GM18499 (cell line): ENCODE data around the gene SPRR2B.
"Not testable (repeated sequence)": the region's sequence is repeated elsewhere in the genome, so short reads cannot be mapped to it uniquely, and the experiment has no call there.

Source experiments
- ATAC-seq: cut with Tn5 transposase; IDR thresholded peaks from one replicate; pipeline ENCODE4 v1.9.1; 2021; ENCODE audit warnings: moderate number of reproducible peaks; ENCODE audit not compliant: insufficient read depth, unreplicated experiment

Gene SPRR2B

DNA sequence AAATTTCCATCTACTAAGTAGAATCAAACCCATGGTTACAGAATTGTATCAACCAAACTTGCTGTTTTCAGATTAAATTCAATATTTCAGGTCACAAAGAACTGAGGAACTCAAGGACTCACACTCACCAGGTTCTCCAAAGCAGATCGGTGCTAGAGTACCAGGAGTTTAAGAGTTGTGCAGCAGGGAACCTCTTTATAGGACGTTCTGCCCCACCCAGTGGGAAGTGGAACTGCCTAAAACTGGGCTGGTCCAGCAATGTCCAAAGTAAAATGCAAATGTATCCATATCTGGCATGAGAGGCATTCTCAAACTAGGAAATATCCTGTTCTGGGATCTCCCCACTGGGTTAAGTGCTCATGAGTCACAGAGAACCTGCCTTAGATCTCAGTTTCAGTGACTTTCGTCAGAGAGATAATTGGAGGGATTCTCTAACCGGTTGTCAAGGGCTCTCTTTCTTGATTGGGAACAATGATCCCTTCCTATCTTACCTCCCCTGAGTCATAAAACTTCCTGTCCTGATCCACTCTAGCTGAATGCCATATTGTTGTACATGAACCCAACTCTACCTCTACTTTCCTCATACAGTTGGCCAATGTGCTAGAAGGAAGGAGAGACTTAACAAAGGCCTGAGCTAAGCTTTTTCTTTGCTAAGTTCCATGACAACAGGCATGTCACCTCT lies 30.3 kb downstream of the SPRR2B start, which contains the start of gene SPRR2D:
Gene SPRR2D, minus strand, starts transcription at position 171 of the 682 bp plus-strand sequence. CDS start 774 bp downstream, outside the sequence.
- no peak for ATAC-seq

DNA sequence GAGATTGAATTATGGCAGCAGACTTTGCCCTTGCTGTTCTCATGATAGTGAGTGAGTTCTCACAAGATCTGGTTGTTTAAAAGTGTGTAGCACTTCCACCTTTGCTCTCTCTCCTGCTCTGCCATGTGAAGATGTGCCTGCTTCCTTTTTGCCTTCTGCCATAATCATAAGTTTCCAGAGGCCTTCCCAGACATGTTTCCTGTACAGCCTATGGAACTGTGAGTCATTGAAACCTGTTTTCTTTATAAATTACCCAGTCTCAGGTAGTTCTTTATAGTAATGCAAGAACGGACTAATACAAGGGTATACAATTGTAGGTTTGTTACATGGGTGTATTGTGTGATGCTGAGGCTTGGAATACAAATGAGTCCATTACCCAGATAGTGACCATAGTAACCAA lies 36.2 kb downstream of the SPRR2B start:
- no peak for ATAC-seq

DNA sequence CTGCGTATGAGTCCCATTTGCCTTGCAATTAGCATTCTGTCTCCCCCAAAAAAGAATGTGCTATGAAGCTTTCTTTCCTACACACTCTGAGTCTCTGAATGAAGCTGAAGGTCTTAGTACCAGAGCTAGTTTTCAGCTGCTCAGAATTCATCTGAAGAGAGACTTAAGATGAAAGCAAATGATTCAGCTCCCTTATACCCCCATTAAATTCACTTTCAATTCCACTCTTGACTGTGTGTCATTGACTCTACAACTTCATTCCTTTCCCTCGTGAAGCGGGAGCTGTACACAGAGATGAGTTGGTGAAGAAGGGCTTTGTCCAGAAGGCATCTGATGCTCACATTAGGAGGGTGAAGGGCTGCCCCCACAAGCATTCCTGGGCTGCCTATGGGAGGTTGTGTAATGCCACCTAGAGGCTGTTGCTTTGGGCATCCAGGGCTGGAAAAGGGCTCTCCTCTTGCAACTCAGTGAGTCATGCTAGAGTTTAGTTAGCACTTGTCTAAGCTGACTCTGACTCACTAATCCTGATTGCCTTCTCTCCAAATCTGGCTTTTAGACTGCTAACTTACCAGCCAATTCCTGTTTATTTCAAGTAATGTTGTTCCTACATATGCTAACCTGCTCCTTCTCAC lies 38.6 kb downstream of the SPRR2B start:
- no peak for ATAC-seq

DNA sequence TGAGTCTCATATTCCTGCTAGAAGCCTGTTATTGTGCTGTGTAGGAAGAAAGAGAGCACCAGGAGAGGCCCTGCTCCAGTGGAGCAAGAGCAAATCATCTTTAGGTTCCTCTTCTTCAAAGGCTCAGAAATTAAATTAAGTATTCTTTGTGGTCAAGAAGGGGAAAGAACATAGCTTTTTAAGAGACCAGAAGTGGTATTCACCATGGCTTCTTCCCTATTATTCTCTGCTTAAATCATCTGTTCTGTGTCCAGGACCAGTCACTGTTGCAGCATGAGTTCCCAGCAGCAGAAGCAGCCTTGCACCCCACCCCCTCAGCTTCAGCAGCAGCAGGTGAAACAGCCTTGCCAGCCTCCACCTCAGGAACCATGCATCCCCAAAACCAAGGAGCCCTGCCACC lies 39.3 kb downstream of the SPRR2B start:
- no peak for ATAC-seq

DNA sequence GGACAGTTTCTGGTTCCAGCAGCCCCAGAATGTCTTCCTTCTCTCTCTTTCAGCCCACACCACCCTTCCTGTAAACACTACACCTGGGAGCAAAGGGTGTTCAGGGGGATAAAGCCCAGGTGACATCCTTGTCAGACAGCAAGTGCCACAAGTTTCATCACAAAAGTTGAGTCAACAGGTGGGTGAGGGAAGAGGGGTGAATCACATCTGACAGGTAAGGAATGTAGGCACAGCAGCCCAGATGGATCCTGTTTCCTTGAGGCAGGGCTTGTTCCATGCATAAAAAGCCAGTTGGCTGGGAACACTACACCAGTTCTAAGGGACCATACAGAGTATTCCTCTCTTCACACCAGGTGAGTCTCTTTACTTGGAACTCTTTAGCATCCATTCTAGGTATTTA lies 40.5 kb downstream of the SPRR2B start, which contains the start of gene SPRR1B:
Gene SPRR1B, plus strand, starts transcription at position 309 of the 400 bp plus-strand sequence. CDS start 1,143 bp downstream, outside the sequence.
- no peak for ATAC-seq

DNA sequence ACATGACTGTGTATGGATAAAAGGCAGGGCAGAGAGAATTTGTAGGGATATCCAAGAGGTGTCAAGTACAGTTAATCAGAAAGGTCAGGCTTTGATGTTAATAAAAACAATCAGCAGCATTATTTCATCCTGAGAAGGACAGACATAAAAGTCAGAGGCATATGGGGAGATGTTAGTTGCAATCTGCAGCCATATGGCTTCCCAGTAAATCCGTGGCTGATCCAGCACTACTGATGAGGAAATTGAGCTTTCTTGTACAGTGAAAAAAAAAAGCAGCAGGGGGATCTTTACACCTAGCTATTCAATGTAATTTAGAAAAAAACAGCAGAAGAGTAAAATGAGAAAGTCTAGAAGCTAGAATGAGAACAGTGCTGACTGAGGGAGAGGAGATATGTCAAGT lies 42.6 kb downstream of the SPRR2B start:
- ATAC-seq: no peak

DNA sequence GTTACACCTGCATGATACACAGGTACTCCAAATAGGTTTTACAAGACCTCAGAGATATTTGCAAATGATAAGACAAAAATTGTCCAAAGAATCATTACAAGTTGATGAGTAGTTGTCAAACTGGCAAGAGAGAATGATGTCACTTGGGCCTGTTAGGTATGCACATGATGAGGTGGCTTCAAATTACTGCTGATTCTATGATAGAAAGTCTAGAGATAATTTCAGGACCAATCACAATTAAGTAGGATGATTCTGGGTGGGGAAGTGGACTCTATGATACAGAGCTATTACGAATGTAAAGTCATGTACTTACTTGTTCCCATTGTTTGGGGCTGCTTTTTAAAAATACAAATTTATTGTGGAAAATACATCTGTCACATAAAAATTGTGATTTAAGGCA lies 45.6 kb downstream of the SPRR2B start:
- ATAC-seq: no peak

DNA sequence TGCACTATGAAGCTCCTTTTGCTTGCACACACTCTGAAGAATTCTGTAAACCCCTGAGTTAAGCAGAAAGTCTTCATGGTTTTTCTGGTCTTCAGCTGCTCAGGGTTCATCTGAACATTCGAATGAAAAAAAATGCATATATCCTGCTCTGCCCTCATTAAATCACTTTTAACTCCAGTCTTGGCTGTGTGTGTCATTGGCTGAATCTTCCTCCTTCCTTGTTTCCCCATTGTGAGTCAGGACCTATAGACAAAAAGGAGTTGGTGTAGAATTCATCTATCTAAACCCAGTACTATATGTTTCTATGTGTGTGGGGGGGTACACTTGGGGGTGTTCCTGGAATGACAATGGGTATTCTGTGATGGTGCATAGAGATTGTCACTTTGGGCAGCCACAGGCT lies 47.0 kb downstream of the SPRR2B start:
- no peak for ATAC-seq

DNA sequence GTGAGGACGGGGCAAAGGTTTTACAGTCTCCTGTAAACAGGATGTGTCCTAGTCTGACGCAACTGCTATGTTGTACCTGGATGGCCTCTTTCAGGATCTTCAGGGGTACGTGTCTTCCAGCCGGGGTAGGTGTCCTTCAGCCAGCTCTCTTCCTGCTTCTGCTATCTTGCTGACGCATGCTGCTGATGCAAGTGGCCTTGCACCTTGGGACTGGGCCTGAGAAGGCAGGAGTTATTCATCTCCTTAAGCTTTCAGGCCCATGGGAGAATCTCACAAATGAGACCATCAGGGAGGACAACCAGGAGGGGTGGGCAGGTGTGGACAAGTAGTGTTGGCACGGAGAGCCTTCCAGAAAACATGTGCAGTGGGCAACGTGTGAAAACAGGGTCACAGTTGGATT lies 48.3 kb downstream of the SPRR2B start:
- ATAC-seq: no peak

DNA sequence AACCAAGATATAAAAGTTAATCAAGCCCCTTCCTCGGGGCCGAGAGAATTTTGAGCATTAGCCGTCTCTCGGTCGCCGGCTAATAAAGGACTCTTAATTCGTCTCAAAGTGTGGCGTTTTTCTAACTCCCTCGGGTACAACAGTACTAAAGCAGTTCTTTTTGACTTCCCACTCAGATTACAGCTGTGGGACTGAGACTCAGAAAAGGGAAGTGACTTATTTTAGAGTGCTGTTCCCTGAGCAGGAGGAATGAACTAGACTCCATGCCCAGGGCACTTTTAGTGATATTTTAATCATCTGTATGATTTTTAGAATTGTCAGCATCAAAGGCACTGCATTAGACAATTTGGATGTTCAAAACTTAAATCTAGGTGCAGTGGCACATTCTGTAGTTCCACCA lies 49.1 kb downstream of the SPRR2B start:
- ATAC-seq: not testable (repeated sequence)

DNA sequence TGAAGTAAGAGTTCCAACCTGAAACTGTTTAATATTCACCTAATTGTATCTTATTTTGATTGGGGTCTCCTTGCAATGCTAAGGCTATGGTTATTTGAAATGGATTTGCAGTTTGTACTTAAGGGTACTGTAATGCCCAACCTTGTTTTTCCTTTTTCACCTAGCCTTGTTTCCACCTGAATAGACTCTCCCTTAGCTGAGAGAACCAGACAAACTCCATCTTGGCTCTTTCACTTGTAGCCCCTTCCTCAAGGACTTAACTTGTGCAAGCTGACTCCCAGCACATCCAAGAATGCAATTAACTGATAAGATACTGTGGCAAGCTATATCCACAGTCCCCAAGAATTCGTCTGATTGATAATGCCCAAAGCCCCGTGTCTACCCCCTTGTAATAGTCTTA lies 49.6 kb downstream of the SPRR2B start:
- ATAC-seq: not testable (repeated sequence)
